Brain microvascular endothelial cell (primary cell): ENCODE measurements around the gene SMAD7.

Source experiments
- DNase-seq: peaks from one replicate; pipeline ENCODE4 v3.0.0-alpha.2; 2020
- H3K27ac ChIP-seq: fragments of 250-450 bp; sonication (Bioruptor Pico); 2 replicates; pipeline ENCODE4 v1.5.1; 2020; ENCODE audit warnings: mild to moderate bottlenecking, moderate library complexity
- H3K27me3 ChIP-seq: fragments of 250-450 bp; sonication (Bioruptor Pico); replicated peaks from 2 replicates; pipeline ENCODE4 v1.5.1; 2020; ENCODE audit warnings: mild to moderate bottlenecking
- H3K36me3 ChIP-seq: fragments of 250-450 bp; sonication (Bioruptor Pico); replicated peaks from 2 replicates; pipeline ENCODE4 v1.5.1; 2020; ENCODE audit warnings: mild to moderate bottlenecking
- H3K4me3 ChIP-seq: 2 replicates; pipeline ENCODE4 v1.5.1; 2011; ENCODE audit warnings: low read depth, mild to moderate bottlenecking, control low read depth, low read length, moderate library complexity
- in situ Hi-C: cut with HindIII; loops from 2 replicates; pipeline ENCODE4 v1.10.0; 2017; ENCODE audit warnings: low sequenced_read_pairs, low pct_ligation_motif_present
- TF ChIP-seq, protein P1 (sequence below): IDR thresholded peaks from 2 replicates; pipeline ENCODE4 v1.5.1; 2011; ENCODE audit warnings: low read depth, mild to moderate bottlenecking, moderate library complexity, low read length, control low read depth, inconsistent platforms; ENCODE audit errors: missing control alignments

Gene SMAD7

DNA sequence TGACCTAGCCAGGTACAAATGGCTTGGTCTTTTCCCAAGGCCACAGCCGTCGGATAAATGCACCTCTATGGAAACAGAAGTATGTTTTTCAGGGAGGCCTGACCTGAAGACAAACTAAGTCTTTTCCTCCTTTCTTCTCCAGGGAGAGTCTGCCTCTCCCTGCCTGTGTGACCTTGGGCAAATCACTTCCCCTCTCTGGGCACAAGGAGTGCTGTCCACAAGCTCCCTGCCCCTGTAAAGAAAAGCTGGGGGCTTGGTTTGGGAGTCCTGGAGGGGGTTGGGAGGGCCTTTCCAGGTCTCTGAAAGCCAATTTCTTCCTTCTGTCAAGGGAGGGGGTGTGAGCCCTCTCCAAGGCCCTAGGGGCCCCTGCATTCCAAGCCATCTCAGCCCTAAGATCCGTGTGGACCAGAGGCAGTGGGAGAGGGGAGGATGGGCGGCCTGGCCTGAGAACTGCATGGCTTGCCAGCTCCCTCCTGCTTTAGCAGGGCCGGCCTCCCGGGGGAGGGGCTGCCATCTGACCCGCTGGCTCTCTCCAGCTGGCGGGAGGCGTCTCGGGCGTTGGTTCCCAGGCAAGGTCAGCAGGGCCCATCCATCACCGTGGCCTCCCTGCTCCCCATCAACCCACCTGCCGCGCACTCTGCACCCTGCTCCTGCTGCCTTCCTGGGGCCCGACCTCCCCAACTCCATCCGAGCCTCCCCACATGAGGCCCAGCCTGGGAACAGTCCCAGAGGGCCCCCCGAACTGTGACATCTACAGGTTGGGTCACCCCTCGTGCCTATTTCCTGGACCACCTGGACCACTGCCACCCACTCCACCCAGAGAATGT lies 61.4 kb downstream of the SMAD7 start:
- DNase-seq, result no peak

DNA sequence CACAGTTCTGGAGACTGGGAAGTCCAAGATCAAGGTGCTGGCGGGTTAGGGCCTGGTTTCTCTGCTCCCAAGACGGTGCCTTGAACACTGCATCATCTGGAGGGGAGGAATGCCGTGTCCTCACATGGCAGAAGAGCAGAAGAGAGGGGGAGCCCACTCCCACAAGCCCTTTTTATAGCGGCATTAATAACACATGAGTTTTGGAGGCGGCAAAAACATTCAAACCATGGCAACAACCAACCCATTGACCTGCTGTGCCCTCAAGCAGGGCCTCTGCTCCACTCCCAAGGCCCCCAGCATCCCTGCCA lies 62.0 kb downstream of the SMAD7 start:
- Histone ChIP-seq H3K27ac (no peak overlapping the region), H3K36me3 (no peaks in the 10 kb centered on the region), H3K4me3 (no peak overlapping the region), H3K27me3 (no peaks in the 10 kb centered on the region)
- TF ChIP-seq, protein P1, sequence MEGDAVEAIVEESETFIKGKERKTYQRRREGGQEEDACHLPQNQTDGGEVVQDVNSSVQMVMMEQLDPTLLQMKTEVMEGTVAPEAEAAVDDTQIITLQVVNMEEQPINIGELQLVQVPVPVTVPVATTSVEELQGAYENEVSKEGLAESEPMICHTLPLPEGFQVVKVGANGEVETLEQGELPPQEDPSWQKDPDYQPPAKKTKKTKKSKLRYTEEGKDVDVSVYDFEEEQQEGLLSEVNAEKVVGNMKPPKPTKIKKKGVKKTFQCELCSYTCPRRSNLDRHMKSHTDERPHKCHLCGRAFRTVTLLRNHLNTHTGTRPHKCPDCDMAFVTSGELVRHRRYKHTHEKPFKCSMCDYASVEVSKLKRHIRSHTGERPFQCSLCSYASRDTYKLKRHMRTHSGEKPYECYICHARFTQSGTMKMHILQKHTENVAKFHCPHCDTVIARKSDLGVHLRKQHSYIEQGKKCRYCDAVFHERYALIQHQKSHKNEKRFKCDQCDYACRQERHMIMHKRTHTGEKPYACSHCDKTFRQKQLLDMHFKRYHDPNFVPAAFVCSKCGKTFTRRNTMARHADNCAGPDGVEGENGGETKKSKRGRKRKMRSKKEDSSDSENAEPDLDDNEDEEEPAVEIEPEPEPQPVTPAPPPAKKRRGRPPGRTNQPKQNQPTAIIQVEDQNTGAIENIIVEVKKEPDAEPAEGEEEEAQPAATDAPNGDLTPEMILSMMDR, result no peak
- no peak for DNase-seq
- in situ Hi-C loops, result no loop called here

More for the DNA sequence above, 61.4 kb downstream of the SMAD7 start:
- Histone ChIP-seq H3K4me3 (no peak overlapping the region), H3K27ac (no peak overlapping the region), H3K27me3 (no peaks in the 10 kb centered on the region), H3K36me3 (no peaks in the 10 kb centered on the region)
- TF ChIP-seq, protein P1, result peak; percentile 2
- in situ Hi-C loops, result no loop called here

DNA sequence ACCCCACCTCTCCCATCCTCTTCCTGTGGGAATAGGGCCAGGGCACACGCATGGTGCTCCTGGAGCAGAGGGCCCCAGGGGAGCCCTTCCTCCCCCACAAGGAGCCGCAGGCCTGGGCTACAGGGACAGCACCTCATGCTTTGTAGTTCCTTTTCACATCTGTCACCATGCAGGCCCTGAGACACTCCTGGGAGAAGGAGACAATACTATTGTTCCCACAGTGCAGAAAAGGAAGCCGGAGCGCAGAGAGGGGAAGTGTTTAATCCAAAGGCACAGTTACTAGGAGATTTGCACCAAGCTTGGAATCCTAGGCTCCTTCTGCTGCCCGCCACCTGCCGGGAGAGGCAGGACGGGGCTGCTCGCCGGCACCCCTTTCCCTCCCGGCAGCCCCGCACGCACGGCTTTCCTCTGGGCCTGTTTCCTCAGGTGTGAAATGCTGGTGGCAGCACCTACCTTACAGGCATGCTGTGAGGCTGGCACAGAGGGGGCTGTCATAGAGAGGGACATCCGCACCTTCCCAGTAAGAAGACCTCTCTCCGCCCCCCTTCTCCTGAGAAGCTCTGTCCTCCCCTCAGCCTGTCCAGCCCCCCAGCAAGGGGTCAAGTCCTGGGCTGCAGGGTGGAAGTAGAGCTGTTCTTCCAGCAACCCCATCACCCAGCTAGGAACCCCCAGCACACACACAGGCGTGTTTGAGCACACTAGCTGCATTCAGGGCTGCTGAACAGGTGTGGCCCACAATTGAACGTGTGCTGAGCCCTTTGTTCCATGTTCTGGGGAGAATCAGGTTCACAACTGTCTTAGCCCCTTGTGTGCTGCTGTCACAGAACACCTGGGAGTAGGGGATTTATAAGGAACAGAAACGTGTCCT lies 62.6 kb downstream of the SMAD7 start:
- no peak for DNase-seq
- in situ Hi-C loops, result no loop called here
- H3K4me3 ChIP-seq, result no peak overlapping the region
- H3K36me3 ChIP-seq, result no peaks in the 10 kb centered on the region
- H3K27ac ChIP-seq, result no peak overlapping the region
- H3K27me3 ChIP-seq, result no peaks in the 10 kb centered on the region
- TF ChIP-seq, protein P1, result no peak

DNA sequence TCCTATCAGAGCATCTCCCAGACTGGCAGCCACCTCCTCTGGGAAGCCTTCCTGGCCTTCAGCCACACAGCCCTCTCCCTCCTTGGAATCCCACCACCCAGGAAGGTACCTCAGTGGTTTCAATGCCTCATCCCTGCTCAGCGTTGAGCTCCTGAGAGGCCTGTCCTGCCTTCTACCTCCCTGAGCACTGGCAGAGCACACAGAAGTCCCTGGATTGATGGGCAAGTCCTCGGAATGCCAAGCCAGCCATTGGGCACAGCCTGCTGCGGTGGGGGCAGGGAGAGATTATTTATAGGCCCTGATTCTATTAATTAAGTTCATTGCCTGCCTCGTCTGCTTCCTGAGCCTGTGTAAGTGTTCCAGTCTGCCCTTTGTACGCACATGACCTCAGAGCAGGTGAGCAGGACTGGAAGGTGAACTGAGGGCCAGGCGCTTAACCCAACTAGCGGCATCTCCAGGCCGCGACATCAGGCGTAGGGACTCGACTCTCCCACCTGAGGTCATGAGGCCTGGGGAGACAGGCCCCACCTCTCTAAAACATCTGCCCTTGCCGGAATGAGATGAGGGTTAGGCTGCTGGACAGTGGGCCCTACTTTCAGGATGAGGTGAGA lies 63.4 kb downstream of the SMAD7 start:
- DNase-seq, result no peak
- Histone ChIP-seq H3K4me3 (no peak overlapping the region), H3K36me3 (no peaks in the 10 kb centered on the region), H3K27ac (no peak overlapping the region), H3K27me3 (no peaks in the 10 kb centered on the region)
- TF ChIP-seq, protein P1, result no peak
- in situ Hi-C loops, result no loop called here

DNA sequence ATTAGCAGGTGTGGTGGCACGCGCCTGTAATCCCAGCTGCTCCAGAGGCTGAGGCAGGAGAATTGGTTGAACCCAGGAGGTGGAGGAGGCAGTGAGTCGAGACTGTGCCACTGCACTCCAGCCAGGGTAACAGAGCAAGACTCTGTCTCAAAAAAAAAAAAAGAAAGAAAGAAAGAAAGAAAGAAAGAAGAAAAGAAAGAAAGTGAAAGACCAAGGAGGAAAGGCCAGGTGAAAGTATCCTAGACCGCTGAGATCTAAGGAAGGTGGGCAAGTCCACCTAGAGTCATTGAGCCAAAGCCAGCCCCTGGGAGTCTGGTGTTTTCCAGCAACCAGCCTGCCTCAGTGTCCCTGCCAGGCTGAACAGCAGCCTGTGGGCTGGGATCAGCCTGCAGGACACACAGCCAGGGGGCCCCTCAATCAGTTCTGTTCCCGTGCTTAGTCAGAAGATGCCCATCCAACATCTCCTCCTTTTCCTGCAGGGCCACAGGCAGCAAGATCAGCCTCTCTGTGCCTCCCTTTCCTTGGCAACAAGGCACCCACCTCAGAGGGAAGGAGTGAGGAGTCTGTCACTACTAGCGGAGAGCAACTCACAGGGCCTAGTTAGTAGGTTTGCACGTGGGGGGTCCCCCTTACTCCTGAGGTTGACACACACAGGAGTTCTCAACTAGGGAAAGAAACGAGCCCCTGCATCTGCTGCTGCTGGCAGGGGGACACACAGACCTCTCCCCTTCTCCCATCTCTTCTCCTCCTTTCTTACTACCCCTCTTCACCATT lies 64.1 kb downstream of the SMAD7 start:
- in situ Hi-C loops, result no loop called here
- TF ChIP-seq, protein P1, result no peak
- Histone ChIP-seq H3K4me3 (no peak overlapping the region), H3K36me3 (no peaks in the 10 kb centered on the region), H3K27me3 (no peaks in the 10 kb centered on the region), H3K27ac (no peak overlapping the region)
- no peak for DNase-seq
